Measurements from ENCODE around the gene MAP3K15.

MAP3K15 gene

GRCh38 chrX:19554786-19555185 is 39.5 kb upstream of the MAP3K15 start:
- TF ChIP-seq REST (IDR thresholded peaks at IDR 0.05; ENCODE audit: insufficient read depth in 1 of 2, low read depth in 2 of 2, low read length in 2 of 2) (no peak), POLR2AphosphoS5 (IDR thresholded peaks at IDR 0.05; ENCODE audit: low read depth, low read length) (no peak), SIN3A (IDR thresholded peaks at IDR 0.05; ENCODE audit: borderline replicate concordance, insufficient read depth, low read length) (no peak), FOXP2 (optimal IDR thresholded peaks at IDR 0.05; ENCODE audit: borderline replicate concordance, extremely low read depth, extremely low read length, insufficient read depth) (no peak), TAF1 (IDR thresholded peaks at IDR 0.05; ENCODE audit: borderline replicate concordance, insufficient read depth, low read length) (no peak)

GRCh38 chrX:19552793-19553192 is 37.5 kb upstream of the MAP3K15 start:
- TF ChIP-seq FOXP2 (optimal IDR thresholded peaks at IDR 0.05; ENCODE audit: borderline replicate concordance, extremely low read depth, extremely low read length, insufficient read depth) (no peak), POLR2AphosphoS5 (IDR thresholded peaks at IDR 0.05; ENCODE audit: low read depth, low read length) (no peak), TAF1 (IDR thresholded peaks at IDR 0.05; ENCODE audit: borderline replicate concordance, insufficient read depth, low read length) (no peak), REST (IDR thresholded peaks at IDR 0.05; ENCODE audit: insufficient read depth in 1 of 2, low read depth in 2 of 2, low read length in 2 of 2) (no peak), SIN3A (IDR thresholded peaks at IDR 0.05; ENCODE audit: borderline replicate concordance, insufficient read depth, low read length) (no peak)

GRCh38 chrX:19549838-19550237 is 34.5 kb upstream of the MAP3K15 start:
- TF ChIP-seq FOXP2 (optimal IDR thresholded peaks at IDR 0.05; ENCODE audit: borderline replicate concordance, extremely low read depth, extremely low read length, insufficient read depth) (no peak), TAF1 (IDR thresholded peaks at IDR 0.05; ENCODE audit: borderline replicate concordance, insufficient read depth, low read length) (no peak), REST (IDR thresholded peaks at IDR 0.05; ENCODE audit: insufficient read depth in 1 of 2, low read depth in 2 of 2, low read length in 2 of 2) (no peak), POLR2AphosphoS5 (IDR thresholded peaks at IDR 0.05; ENCODE audit: low read depth, low read length) (no peak), SIN3A (IDR thresholded peaks at IDR 0.05; ENCODE audit: borderline replicate concordance, insufficient read depth, low read length) (no peak)

GRCh38 chrX:19548934-19549333 is 33.6 kb upstream of the MAP3K15 start:
- TF ChIP-seq FOXP2 (optimal IDR thresholded peaks at IDR 0.05; ENCODE audit: borderline replicate concordance, extremely low read depth, extremely low read length, insufficient read depth) (no peak), REST (IDR thresholded peaks at IDR 0.05; ENCODE audit: insufficient read depth in 1 of 2, low read depth in 2 of 2, low read length in 2 of 2) (no peak), SIN3A (IDR thresholded peaks at IDR 0.05; ENCODE audit: borderline replicate concordance, insufficient read depth, low read length) (no peak), POLR2AphosphoS5 (IDR thresholded peaks at IDR 0.05; ENCODE audit: low read depth, low read length) (no peak), TAF1 (IDR thresholded peaks at IDR 0.05; ENCODE audit: borderline replicate concordance, insufficient read depth, low read length) (no peak)

- TF ChIP-seq REST (IDR thresholded peaks at IDR 0.05; ENCODE audit: insufficient read depth in 1 of 2, low read depth in 2 of 2, low read length in 2 of 2) (no peak), POLR2AphosphoS5 (IDR thresholded peaks at IDR 0.05; ENCODE audit: low read depth, low read length) (no peak), FOXP2 (optimal IDR thresholded peaks at IDR 0.05; ENCODE audit: borderline replicate concordance, extremely low read depth, extremely low read length, insufficient read depth) (no peak), SIN3A (IDR thresholded peaks at IDR 0.05; ENCODE audit: borderline replicate concordance, insufficient read depth, low read length) (no peak), TAF1 (IDR thresholded peaks at IDR 0.05; ENCODE audit: borderline replicate concordance, insufficient read depth, low read length) (no peak)
These were observed 33.0 kb upstream of the MAP3K15 start for GRCh38 chrX:19548279-19548678.
